Astrocyte (in vitro differentiated cells and primary cell): ENCODE results near the gene ZDHHC11B. TPM values are rescaled to one million over a fixed set of nuclear protein-coding genes. Genes with fewer than 3 reads are reported as not detected.

ENCODE experiments used
- DNase-seq: peaks from one replicate; pipeline ENCODE4 v3.0.0-alpha.2; 2010; ENCODE audit warnings: low read depth
- FAIRE-seq: peaks from 2 replicates; lab custom pipeline; 2011; peaks lifted over from hg19 to GRCh38; lab: Jason Lieb, UNC
- H2AFZ ChIP-seq: 2 replicates; pipeline ENCODE4 v1.6.0; 2012; ENCODE audit warnings: low read depth, low read length, inconsistent platforms
- H3K27ac ChIP-seq: 2 replicates; pipeline ENCODE4 v1.5.1; 2011; ENCODE audit warnings: low read depth, low read length, inconsistent platforms
- H3K27me3 ChIP-seq: 2 replicates; pipeline ENCODE4 v1.6.0; 2011; ENCODE audit warnings: low read length, inconsistent platforms; ENCODE audit not compliant: insufficient read depth
- H3K36me3 ChIP-seq: 2 replicates; pipeline ENCODE4 v1.5.1; 2011; ENCODE audit warnings: low read length, inconsistent platforms; ENCODE audit not compliant: insufficient read depth
- H3K4me1 ChIP-seq: 2 replicates; pipeline ENCODE4 v1.5.1; 2011; ENCODE audit warnings: low read length, inconsistent platforms; ENCODE audit not compliant: insufficient read depth
- H3K4me2 ChIP-seq: 2 replicates; pipeline ENCODE4 v1.6.0; 2012; ENCODE audit warnings: low read length, inconsistent platforms
- H3K4me3 ChIP-seq: 2 replicates; pipeline ENCODE4 v1.5.1; 2011; ENCODE audit warnings: low read depth, mild to moderate bottlenecking, low read length, inconsistent platforms; ENCODE audit not compliant: insufficient read depth
- H3K79me2 ChIP-seq: 2 replicates; pipeline ENCODE4 v1.6.0; 2012; ENCODE audit warnings: mild to moderate bottlenecking, low read length, inconsistent platforms; ENCODE audit not compliant: insufficient read depth
- H3K9ac ChIP-seq: 2 replicates; pipeline ENCODE4 v1.6.0; 2012; ENCODE audit warnings: mild to moderate bottlenecking, low read length, inconsistent platforms
- H3K9me3 ChIP-seq: 2 replicates; pipeline ENCODE4 v1.5.1; 2012; ENCODE audit warnings: low read depth, mild to moderate bottlenecking, low read length, inconsistent platforms; ENCODE audit not compliant: insufficient read depth
- H4K20me1 ChIP-seq: 2 replicates; pipeline ENCODE4 v1.6.0; 2012; ENCODE audit warnings: low read length, inconsistent platforms; ENCODE audit not compliant: insufficient read depth
- H3K27ac Mint-ChIP-seq: one replicate; pipeline ENCODE4 v1.8.0; 2021; ENCODE audit warnings: mild to moderate bottlenecking, mixed read lengths; ENCODE audit not compliant: unreplicated experiment
- H3K27me3 Mint-ChIP-seq: one replicate; pipeline ENCODE4 v1.8.0; 2021; ENCODE audit warnings: low read depth, mixed read lengths; ENCODE audit not compliant: unreplicated experiment
- H3K36me3 Mint-ChIP-seq: one replicate; pipeline ENCODE4 v1.8.0; 2021; ENCODE audit warnings: low read depth, mixed read lengths; ENCODE audit not compliant: unreplicated experiment
- H3K4me1 Mint-ChIP-seq: one replicate; pipeline ENCODE4 v1.8.0; 2021; ENCODE audit warnings: low read depth, mixed read lengths; ENCODE audit not compliant: unreplicated experiment
- H3K4me3 Mint-ChIP-seq: one replicate; pipeline ENCODE4 v1.8.0; 2021; ENCODE audit warnings: mild to moderate bottlenecking, moderate library complexity, mixed read lengths; ENCODE audit not compliant: unreplicated experiment
- H3K9me3 Mint-ChIP-seq: one replicate; pipeline ENCODE4 v1.8.0; 2021; ENCODE audit warnings: mild to moderate bottlenecking, mixed read lengths; ENCODE audit not compliant: unreplicated experiment
- CTCF ChIP-seq: IDR thresholded peaks from 2 replicates; pipeline ENCODE4 v1.5.1; 2011; ENCODE audit warnings: low read depth, mild to moderate bottlenecking, inconsistent platforms, low read length, moderate library complexity; ENCODE audit not compliant: insufficient read depth
- EZH2 ChIP-seq: IDR thresholded peaks from 2 replicates; pipeline ENCODE4 v1.6.1; 2012; ENCODE audit warnings: mild to moderate bottlenecking, low read length, inconsistent platforms; ENCODE audit not compliant: insufficient read depth
- total RNA-seq: library from RNA; stranded (reverse); gene quantifications from 2 replicates; pipeline ENCODE4 v1.2.1, GENCODE V29; 2021

The ZDHHC11B gene
- total RNA-seq, 1 donor from 2014 or later = 0.23 TPM

DNA sequence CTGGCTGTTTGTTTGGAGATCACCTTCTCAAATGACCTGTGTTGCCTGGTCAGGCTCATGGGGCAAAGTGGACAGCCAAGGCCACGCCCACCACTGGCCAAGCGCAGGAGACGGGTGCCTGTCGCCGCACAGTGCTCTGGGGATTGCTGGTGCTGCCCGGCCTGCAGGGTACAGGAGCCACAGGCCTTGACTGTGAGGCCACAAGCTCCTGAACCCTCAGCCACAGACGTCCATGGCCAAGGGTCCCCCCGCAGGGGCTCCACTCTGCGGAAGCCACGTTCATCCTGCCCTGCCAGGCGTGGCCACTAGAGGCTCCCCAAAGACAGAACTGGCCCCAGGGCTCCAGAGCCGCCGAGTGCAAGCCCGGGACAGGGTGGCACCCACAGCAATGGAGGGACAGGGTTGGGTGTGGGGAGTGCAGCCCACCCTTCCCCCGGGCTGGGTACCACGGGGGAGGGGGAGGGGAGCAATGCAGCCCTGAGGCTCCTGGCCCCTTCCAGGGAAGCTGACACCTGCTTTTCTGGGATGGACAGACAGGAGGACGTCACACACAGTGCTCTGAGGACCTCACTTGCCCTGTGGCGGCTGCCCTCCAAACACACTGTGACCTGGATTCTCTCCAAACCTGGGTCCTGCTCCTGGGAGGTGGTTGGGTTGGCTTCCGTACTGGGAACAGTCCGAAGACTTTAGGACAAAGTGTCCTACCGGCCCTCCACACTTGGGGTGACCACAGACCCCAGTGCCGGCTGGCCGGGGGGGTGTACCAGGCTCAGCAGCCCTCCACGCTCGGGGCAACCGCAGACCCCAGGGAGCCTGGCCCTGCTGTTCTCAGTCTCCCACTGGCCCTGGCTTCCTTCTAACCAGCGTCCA lies 112.8 kb downstream of the ZDHHC11B start:
- TF ChIP-seq EZH2 (no peak), CTCF (peak; percentile 56)
- Histone ChIP-seq H3K9me3 (no peaks in the 10 kb centered on the region), H2AFZ (peak overlapping the region; percentile 23), H3K27ac (peak overlapping the region; percentile 26), H3K9ac (peak overlapping the region; percentile 73), H4K20me1 (no peaks in the 10 kb centered on the region), H3K4me2 (peak overlapping the region; percentile 38), H3K27me3 (peaks cover 16% of the 10 kb centered on the region), H3K4me3 (peak overlapping the region; percentile 15), H3K36me3 (no peaks in the 10 kb centered on the region), H3K4me1 (peaks cover 21% of the 10 kb centered on the region), H3K79me2 (no peaks in the 10 kb centered on the region)
- no peaks in the 10 kb centered on the region for H3K9me3 Mint-ChIP-seq
- no peak for DNase-seq
- H3K4me1 Mint-ChIP-seq = peaks cover 2% of the 10 kb centered on the region
- no peak overlapping the region for H3K27ac Mint-ChIP-seq
- FAIRE-seq = no peak
- no peak overlapping the region for H3K4me3 Mint-ChIP-seq
- no peaks in the 10 kb centered on the region for H3K36me3 Mint-ChIP-seq
- peaks cover 10% of the 10 kb centered on the region for H3K27me3 Mint-ChIP-seq

GRCh38 chr5:670396-671270 lies 113.9 kb downstream of the ZDHHC11B start:
- Histone ChIP-seq H2AFZ (no peak overlapping the region), H3K9ac (no peak overlapping the region), H3K27me3 (peaks cover 16% of the 10 kb centered on the region), H3K27ac (no peak overlapping the region), H4K20me1 (no peaks in the 10 kb centered on the region), H3K4me2 (no peak overlapping the region), H3K79me2 (no peaks in the 10 kb centered on the region), H3K4me1 (peaks cover 21% of the 10 kb centered on the region), H3K36me3 (no peaks in the 10 kb centered on the region), H3K9me3 (no peaks in the 10 kb centered on the region), H3K4me3 (no peak overlapping the region)
- Mint-ChIP-seq H3K4me1 (peaks cover 2% of the 10 kb centered on the region), H3K27me3 (peaks cover 5% of the 10 kb centered on the region), H3K36me3 (no peaks in the 10 kb centered on the region), H3K9me3 (no peaks in the 10 kb centered on the region), H3K4me3 (no peak overlapping the region), H3K27ac (no peak overlapping the region)
- FAIRE-seq (no peak), DNase-seq (no peak)
- TF ChIP-seq CTCF (no peak), EZH2 (no peak)
